Activated CD8-positive, alpha-beta memory T cell treated with anti-CD3 and anti-CD28 coated beads, Interleukin-2, amount 50 U/mL, for 24 hours (primary cell): ENCODE measurements around the gene NLGN2.

Source experiments
- DNase-seq: peaks from one replicate; pipeline ENCODE4 v3.0.0-alpha.2; 2020; ENCODE audit errors: extremely low read depth

NLGN2 gene

DNA sequence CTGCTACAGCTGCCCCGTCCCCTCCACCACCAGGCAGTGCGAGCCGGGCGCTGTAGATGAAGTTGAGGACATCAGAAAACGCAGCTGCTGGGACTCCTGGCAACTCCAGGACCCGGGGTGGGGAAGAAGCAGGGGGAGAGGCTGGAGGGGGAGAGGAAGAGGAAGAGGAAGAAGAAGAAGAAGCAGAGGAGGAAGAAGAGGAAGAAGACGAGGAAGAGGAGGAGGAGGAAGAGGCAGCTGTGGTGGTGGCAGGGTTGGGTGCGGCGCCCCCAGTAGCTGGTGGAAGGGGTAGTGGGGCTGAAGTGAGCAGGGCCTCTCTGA lies 58.6 kb downstream of the NLGN2 start:
- no peak for DNase-seq

DNA sequence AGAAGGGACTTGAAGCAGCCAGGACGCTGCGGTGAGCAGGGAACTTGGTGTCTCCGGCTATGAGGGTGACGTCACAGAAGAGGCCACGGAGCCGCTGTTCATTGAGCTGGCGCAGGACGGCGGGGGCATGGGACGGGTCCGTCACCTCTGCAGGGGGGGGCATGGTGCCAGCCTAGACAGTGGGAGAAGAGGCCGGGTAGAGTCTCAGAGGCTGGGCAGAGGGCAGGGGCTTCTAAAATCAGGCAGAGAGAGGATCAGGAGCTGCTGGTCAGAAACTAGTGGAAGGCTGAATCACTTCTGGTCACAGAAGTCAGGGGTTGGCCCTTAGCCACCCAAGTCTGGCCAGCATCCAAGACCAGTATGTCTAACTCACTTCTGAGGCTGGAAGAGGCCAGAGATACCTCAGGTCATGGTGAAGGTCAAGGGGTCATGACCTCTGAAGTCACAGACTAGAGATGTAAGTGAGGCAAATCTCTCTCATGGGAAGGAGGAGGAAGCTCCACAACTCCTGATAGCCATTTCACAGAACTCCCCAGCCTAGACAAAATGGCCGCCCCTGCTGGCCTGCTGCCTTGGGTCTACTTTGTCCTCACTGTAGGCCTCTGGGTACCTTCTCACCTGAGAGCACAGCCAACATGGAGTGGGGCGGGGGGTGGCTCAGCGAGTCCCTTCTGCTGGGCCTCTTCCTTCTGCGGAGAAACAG lies 59.1 kb downstream of the NLGN2 start:
- no peak for DNase-seq

DNA sequence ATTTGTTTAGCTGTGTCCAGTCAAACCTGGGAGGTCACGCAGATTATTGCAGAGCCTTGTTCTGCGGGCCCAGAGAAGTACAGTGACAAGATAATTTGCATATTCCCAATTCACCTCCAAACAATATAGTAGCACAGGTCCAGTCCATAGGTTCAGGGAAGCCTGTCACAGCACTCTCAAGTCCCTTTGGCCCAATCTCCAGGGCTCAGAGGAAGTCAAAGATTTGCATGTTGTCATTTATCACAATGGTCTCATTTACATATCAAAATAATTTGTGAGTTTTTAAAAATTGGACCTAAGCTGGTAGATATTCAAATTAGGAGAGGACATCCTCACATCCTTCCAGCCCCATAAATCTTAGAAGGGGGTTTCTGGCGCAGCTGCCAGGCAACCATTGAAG lies 59.9 kb downstream of the NLGN2 start:
- DNase-seq, result no peak

DNA sequence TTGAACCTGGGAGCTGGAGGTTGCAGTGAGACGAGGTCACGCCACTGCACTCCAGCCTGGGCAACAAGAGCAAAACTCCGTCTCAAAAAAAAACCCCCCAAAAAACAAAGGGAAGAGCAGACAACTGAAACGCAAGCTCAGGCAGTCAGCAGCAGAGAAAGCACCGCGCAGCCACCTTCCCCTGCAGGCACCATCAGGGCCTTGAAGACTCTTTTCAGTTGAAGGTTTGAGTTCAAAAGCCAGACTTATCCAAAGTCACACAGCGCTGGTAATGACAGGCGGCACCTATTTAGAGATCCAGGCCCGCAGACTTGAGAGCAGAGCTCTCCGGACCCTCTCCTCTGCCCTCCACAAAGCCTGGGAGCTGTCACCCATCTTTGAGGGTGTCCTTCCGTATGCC lies 60.6 kb downstream of the NLGN2 start:
- DNase-seq, result no peak

DNA sequence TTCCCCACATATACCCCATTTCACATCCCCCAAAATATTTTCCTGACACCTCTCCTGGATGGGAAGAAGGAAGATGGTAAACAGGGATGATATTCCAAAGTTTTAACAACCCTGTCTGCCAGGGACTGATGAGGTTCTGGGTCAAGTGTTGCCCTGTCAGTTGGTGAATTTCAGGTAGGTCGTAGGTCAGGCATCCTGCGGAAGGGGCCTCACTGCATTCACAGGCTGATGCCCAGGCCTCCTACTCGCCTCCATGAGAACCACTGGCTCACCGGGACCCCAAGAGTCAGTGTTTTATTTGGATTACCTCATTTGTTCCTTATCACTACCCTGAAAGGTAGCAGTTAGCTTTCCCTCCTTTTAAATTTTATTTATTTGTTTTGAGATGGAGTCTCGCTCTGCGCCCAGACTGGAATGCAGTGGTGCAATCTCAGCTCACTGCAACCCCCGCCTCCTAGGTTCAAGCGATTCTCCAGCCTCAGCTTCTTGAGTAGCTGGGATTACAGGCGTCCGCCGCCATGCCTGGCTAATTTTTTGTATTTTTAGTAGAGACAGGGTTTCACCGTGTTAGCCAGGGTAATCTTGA lies 61.3 kb downstream of the NLGN2 start:
- no peak for DNase-seq
